Activated CD4-positive, alpha-beta memory T cell treated with anti-CD3 and anti-CD28 coated beads for 36 hours (primary cell): ENCODE results near the gene SMURF1. TPM values are rescaled to one million over a fixed set of nuclear protein-coding genes. Genes with fewer than 3 reads are reported as not detected.

Source experiments
- CTCF ChIA-PET: fragments of 350-600 bp; sonication (Branson Sonifier 250); formaldehyde crosslinking; loops from one replicate; lab custom pipeline; 2021; ENCODE audit warnings: antibody characterized with exemption, inconsistent platforms; lab: Charles Lee
- POLR2A ChIA-PET: fragments of 350-600 bp; sonication (Branson Sonifier 250); formaldehyde crosslinking; loops from one replicate; lab custom pipeline; 2021; ENCODE audit warnings: antibody characterized with exemption; lab: Charles Lee
- DNase-seq: peaks from one replicate; pipeline ENCODE4 v3.0.0-alpha.2; 2020
- H3K27ac Mint-ChIP-seq: one replicate; pipeline ENCODE4 v1.8.0; 2021; ENCODE audit warnings: mixed read lengths
- H3K27me3 Mint-ChIP-seq: one replicate; pipeline ENCODE4 v1.8.0; 2021; ENCODE audit warnings: mixed read lengths
- H3K36me3 Mint-ChIP-seq: one replicate; pipeline ENCODE4 v1.8.0; 2021; ENCODE audit warnings: mixed read lengths
- H3K4me1 Mint-ChIP-seq: one replicate; pipeline ENCODE4 v1.8.0; 2021; ENCODE audit warnings: low read depth, mixed read lengths
- H3K4me3 Mint-ChIP-seq: one replicate; pipeline ENCODE4 v1.8.0; 2021; ENCODE audit warnings: mild to moderate bottlenecking, mixed read lengths
- H3K9me3 Mint-ChIP-seq: one replicate; pipeline ENCODE4 v1.8.0; 2021; ENCODE audit warnings: mixed read lengths
- intact Hi-C: fragments of 100-400 bp; cut with micrococcal nuclease; formaldehyde crosslinking; loops from one replicate; pipeline ENCODE4 v1.15.1; 2023
- total RNA-seq, 2 experiments: library from RNA; stranded (reverse); gene quantifications; one replicate each; pipeline ENCODE4 v1.2.3, GENCODE V29; 2021

The SMURF1 gene
- total RNA-seq, 2 experiments from 2014 or later: 14.0 to 16.2 TPM

DNA sequence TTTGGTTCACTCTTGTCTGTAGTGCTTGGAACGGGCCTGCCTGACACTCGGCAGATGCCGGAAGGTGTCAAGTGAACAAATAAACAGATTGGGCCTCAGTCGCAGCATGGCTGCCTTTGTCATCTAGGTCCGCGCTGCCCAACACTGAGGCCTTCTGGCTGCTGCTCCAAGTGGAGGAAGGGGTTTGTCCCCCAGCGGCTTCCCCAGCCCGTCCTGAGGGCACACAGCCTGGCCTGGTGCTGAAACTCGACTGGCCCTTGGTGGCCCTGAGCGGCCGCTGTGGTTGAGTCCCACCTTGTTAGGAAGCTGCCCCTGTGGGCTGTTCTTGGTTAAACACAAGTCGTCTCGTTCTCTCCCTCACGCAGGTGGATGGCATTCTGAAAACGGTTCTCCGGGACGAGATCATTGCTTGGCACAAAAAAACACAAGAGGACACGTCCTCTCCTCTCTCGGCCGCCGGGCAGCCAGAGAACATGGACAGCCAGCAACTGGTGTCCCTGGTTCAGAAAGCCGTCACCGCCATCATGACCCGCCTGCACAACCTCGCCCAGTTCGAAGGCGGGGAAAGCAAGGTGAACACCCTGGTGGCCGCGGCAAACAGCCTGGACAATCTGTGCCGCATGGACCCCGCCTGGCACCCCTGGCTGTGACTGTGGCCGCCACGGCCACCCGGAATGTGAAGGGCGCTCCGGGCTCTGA lies 132.1 kb downstream of the SMURF1 start:
- Mint-ChIP-seq H3K27me3 (no peaks in the 10 kb centered on the region), H3K36me3 (peaks cover 58% of the 10 kb centered on the region)

GRCh38 chr7:99011341-99011705 lies 132.6 kb downstream of the SMURF1 start:
- ChIA-PET POLR2A (no interaction called here), CTCF (no interaction called here)
- Mint-ChIP-seq H3K9me3 (no peaks in the 10 kb centered on the region), H3K36me3 (peaks cover 58% of the 10 kb centered on the region), H3K27me3 (no peaks in the 10 kb centered on the region), H3K4me3 (no peak overlapping the region), H3K4me1 (peaks cover 2% of the 10 kb centered on the region), H3K27ac (no peak overlapping the region)
- intact Hi-C loops: no loop called here
- no peak for DNase-seq

More for the DNA sequence above, 132.1 kb downstream of the SMURF1 start:
- Mint-ChIP-seq H3K27ac (no peak overlapping the region), H3K4me3 (no peak overlapping the region), H3K4me1 (peaks cover 7% of the 10 kb centered on the region), H3K9me3 (no peaks in the 10 kb centered on the region)
- intact Hi-C loops: no loop called here
- no peak for DNase-seq
- ChIA-PET CTCF (no interaction called here), POLR2A (interaction anchor here (0.5 kb wide), 1 partner anchor 42 kb away, joined by 4 read pairs; no protein-coding TSS in a partner anchor)

DNA sequence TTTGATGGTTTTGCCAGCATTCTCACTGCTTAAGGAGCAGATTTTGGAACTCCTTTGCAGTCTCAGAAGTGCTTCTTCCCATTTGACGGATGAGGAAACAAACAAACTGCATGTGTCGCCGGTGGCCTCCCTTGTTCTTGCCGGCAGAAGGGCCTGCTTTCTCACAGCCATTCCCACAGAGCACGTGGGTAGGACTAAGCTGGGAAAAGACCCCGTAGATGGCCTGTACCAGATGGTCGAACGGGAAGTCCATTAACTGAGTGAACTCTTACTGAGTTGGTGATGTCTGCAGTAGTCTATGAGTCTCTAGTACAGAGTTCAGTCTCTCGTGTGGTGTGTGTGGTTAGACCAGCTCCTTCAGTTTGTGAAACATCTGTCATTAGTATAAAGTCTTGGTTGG lies 133.6 kb downstream of the SMURF1 start:
- no peak for DNase-seq
- ChIA-PET POLR2A (no interaction called here), CTCF (no interaction called here)
- H3K27me3 Mint-ChIP-seq: no peaks in the 10 kb centered on the region
- H3K4me3 Mint-ChIP-seq: no peak overlapping the region
- peaks cover 58% of the 10 kb centered on the region for H3K36me3 Mint-ChIP-seq
- no peaks in the 10 kb centered on the region for H3K9me3 Mint-ChIP-seq
- H3K27ac Mint-ChIP-seq: no peak overlapping the region
- H3K4me1 Mint-ChIP-seq: no peaks in the 10 kb centered on the region
- intact Hi-C loops: no loop called here

GRCh38 chr7:99008921-99009530 lies 134.9 kb downstream of the SMURF1 start:
- intact Hi-C loops: no loop called here
- H3K36me3 Mint-ChIP-seq: peaks cover 55% of the 10 kb centered on the region
- H3K4me1 Mint-ChIP-seq: no peaks in the 10 kb centered on the region
- no peak overlapping the region for H3K4me3 Mint-ChIP-seq
- DNase-seq: no peak
- H3K27ac Mint-ChIP-seq: no peak overlapping the region
- ChIA-PET POLR2A (no interaction called here), CTCF (no interaction called here)
- no peaks in the 10 kb centered on the region for H3K9me3 Mint-ChIP-seq
- H3K27me3 Mint-ChIP-seq: no peaks in the 10 kb centered on the region

DNA sequence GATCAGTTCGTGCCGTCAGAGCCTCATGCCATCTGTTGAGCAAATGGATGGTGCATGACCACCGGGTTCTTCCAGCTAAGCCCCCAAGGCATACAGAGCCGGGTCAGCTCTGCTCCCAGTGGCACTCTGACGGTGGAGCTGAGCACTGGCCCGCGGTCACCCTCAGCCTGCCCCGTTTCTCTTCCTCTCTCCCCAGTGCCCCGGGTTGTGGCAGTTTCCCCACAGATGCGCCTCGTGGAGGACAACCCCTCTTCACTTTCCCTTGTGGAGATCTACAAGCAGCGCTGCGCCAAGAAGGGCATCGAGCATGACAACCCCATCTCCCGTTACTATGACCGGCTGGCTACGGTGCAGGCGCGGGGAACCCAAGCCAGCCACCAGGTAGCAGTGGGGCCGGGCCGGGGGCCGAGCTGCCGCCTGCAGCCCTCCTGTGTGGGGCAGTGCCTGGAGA lies 135.7 kb downstream of the SMURF1 start:
- intact Hi-C loops: no loop called here
- Mint-ChIP-seq H3K27me3 (no peaks in the 10 kb centered on the region), H3K4me1 (no peaks in the 10 kb centered on the region), H3K4me3 (no peak overlapping the region), H3K9me3 (no peaks in the 10 kb centered on the region), H3K36me3 (peaks cover 55% of the 10 kb centered on the region), H3K27ac (no peak overlapping the region)
- no peak for DNase-seq
- POLR2A ChIA-PET: no interaction called here
- CTCF ChIA-PET: no interaction called here

DNA sequence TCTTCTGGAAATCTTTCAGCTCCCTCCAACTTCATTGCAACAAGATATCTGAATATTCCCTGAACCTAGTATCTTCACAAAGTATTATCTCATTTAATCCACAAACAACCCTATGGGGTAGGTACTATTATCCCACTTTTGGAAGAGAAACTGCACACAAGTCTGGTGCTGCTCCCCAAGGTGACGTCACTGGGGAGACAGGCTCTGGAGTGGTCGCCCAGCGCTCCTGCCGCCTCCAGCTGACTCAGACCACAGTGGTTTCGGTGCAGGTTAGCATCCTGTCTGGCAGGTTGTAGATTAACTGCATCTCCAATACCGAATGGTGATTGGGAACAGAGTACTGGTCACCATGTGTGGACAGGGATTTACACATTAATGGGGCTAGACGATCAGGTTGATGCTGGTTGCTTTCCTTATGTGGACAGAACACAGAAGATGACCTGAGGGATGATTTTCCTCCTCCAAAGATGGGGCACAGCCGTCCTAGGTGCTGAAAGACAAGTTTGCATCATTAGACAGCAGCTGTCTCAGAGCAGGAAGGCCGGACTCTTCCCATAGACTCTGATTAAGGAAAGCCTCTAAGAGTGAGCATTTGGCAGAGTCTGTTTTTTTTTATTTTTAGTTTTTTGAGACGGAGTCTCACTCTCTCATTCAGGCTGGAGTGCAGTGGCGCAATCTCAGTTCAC lies 137.0 kb downstream of the SMURF1 start:
- Mint-ChIP-seq H3K36me3 (peaks cover 48% of the 10 kb centered on the region), H3K4me3 (no peak overlapping the region), H3K4me1 (no peaks in the 10 kb centered on the region), H3K9me3 (no peaks in the 10 kb centered on the region), H3K27me3 (no peaks in the 10 kb centered on the region), H3K27ac (no peak overlapping the region)
- DNase-seq: no peak
- POLR2A ChIA-PET: interaction anchor here (0.6 kb wide), 1 partner anchor 9 kb away, joined by 3 read pairs; no protein-coding TSS in a partner anchor
- CTCF ChIA-PET: interaction anchor here (1.7 kb wide), 1 partner anchor 33 kb away, joined by 4 read pairs; no protein-coding TSS in a partner anchor
- intact Hi-C loops: no loop called here

DNA sequence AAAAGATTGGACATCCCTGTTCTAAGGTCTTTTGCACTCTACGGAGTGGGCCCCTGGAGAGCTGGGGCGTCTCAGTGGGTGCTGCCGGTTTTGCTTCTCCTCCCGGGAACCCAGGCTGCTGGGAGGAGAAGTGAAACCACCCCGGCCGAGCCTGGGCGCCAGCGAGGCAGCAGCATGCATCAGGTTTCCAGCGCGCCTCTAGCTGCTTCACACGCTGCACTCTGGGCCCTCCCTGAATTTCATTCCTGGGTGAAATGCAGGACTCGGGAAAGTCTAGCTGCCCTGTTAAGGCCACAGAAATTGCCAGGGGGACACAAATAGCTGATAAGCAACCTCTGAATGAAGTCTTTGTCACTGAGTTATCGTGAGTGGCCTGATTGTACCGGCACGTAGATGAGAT lies 138.1 kb downstream of the SMURF1 start:
- Mint-ChIP-seq H3K36me3 (peaks cover 47% of the 10 kb centered on the region), H3K27me3 (no peaks in the 10 kb centered on the region), H3K4me3 (no peak overlapping the region), H3K9me3 (no peaks in the 10 kb centered on the region), H3K27ac (no peak overlapping the region), H3K4me1 (no peaks in the 10 kb centered on the region)
- ChIA-PET CTCF (interaction anchor here (1.7 kb wide), 1 partner anchor 34 kb away, joined by 4 read pairs; no protein-coding TSS in a partner anchor), POLR2A (no interaction called here)
- intact Hi-C loops: no loop called here
- DNase-seq: no peak

DNA sequence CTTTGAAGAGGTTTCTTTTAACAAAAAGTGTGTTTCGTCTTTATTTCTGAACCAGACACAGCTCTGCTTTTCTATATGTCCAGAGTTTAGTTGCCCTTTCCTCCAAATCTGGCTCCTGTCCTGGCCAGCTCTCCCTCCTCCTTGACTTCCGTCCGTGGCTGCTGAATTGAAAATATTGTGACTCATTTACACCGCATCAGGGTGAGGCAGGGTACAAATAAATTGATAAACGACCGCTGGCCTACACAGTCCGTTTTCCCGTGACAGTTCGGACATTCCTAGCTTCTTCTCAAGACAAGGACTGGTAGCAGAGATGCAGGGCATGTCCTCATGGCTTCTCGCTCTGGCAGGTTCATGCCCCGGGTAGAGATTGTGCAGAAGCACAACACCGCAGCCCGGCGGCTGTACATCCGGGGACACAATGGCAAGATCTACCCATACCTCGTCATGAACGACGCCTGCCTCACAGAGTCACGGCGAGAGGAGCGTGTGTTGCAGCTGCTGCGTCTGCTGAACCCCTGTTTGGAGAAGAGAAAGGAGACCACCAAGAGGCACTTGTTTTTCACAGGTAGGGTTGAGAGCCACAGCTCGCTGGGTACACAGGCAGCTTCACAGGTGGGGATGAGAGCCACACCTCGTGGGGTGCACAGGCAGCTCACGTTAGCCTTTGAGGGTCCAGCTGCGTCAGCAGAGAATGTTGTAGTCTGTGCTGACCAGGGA lies 139.0 kb downstream of the SMURF1 start:
- H3K9me3 Mint-ChIP-seq: no peaks in the 10 kb centered on the region
- H3K27ac Mint-ChIP-seq: no peak overlapping the region
- H3K27me3 Mint-ChIP-seq: no peaks in the 10 kb centered on the region
- H3K4me3 Mint-ChIP-seq: no peak overlapping the region
- DNase-seq: no peak
- no peaks in the 10 kb centered on the region for H3K4me1 Mint-ChIP-seq
- H3K36me3 Mint-ChIP-seq: peaks cover 41% of the 10 kb centered on the region
- CTCF ChIA-PET: interaction anchor here (1.7 kb wide), 1 partner anchor 35 kb away, joined by 4 read pairs; no protein-coding TSS in a partner anchor
- intact Hi-C loops: no loop called here
- POLR2A ChIA-PET: no interaction called here

GRCh38 chr7:99004216-99004615 lies 139.7 kb downstream of the SMURF1 start:
- Mint-ChIP-seq H3K36me3 (peaks cover 45% of the 10 kb centered on the region), H3K4me1 (no peaks in the 10 kb centered on the region), H3K4me3 (no peak overlapping the region), H3K27me3 (no peaks in the 10 kb centered on the region), H3K9me3 (no peaks in the 10 kb centered on the region), H3K27ac (no peak overlapping the region)
- intact Hi-C loops: no loop called here
- no peak for DNase-seq
- CTCF ChIA-PET: no interaction called here
- POLR2A ChIA-PET: no interaction called here

DNA sequence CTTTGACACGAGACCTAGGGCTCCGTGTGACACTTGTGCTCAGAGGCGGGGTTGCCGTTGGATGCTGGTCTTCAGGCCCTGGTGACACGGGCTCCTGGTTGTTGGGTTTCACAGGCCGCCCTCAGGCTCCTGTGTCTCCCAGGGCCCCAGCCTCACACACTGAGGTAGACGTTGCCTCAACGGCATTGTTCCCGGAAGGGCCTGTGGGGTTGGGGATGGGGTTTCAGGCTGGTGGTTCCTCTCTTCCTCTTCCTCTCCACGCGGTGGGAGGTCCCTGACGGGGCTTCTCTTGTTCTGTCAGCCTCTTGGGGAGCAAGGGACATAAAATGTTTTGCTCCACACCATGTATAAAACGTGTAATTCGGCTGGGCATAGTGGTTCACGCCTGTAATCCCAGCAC lies 140.5 kb downstream of the SMURF1 start:
- ChIA-PET CTCF (no interaction called here), POLR2A (no interaction called here)
- intact Hi-C loops: no loop called here
- Mint-ChIP-seq H3K36me3 (peaks cover 43% of the 10 kb centered on the region), H3K4me3 (no peak overlapping the region), H3K27me3 (no peaks in the 10 kb centered on the region), H3K4me1 (no peaks in the 10 kb centered on the region), H3K9me3 (no peaks in the 10 kb centered on the region), H3K27ac (no peak overlapping the region)
- no peak for DNase-seq

GRCh38 chr7:99002827-99003212 lies 141.1 kb downstream of the SMURF1 start:
- no peak for DNase-seq
- H3K9me3 Mint-ChIP-seq: no peaks in the 10 kb centered on the region
- POLR2A ChIA-PET: no interaction called here

More at GRCh38 chr7:99002827-99003212, 141.1 kb downstream of the SMURF1 start:
- intact Hi-C loops: no loop called here
- H3K36me3 Mint-ChIP-seq: peaks cover 38% of the 10 kb centered on the region
- CTCF ChIA-PET: no interaction called here
- H3K27ac Mint-ChIP-seq: no peak overlapping the region
- H3K4me3 Mint-ChIP-seq: no peak overlapping the region
- H3K4me1 Mint-ChIP-seq: no peaks in the 10 kb centered on the region
- no peaks in the 10 kb centered on the region for H3K27me3 Mint-ChIP-seq
